GM10266 (cell line): Measurements from ENCODE around the gene LDLR.
A peak's percentile ranks its signal among the peaks of the same experiment; 100 is the strongest.
"Not testable (repeated sequence)": the region's sequence is repeated elsewhere in the genome, so short reads cannot be mapped to it uniquely, and the experiment has no call there.

Experiments used
- DNase-seq: peaks from one replicate; pipeline ENCODE4 v3.0.0; 2012; ENCODE audit errors: extremely low spot score
- TF ChIP-seq, protein P1 (sequence below): IDR thresholded peaks from 2 replicates; pipeline ENCODE4 v1.5.1; 2012; ENCODE audit warnings: mild to moderate bottlenecking, low read depth; ENCODE audit not compliant: control insufficient read depth, insufficient read depth; ENCODE audit errors: missing control alignments

The LDLR gene

DNA sequence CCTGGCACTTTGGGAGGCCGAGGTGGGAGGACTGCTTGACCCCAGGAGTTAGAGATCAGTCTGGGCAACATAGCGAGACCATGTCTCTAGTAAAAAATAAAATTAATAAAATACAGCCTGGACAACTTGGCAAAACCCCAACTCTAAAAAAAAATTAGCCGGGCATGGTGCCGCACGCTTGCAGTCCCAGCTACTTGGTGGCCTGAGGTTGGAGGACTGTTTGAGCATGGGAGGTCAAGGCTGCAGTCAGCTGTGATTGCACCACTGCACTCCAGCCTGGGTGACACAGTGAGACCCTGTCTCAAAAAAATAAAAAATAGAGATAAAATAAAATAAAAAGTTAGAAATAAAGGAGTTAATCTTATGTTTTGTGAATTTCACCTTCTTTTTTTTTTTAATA is 81.9 kb downstream of the LDLR start:
- DNase-seq: no peak
- TF ChIP-seq, protein P1, sequence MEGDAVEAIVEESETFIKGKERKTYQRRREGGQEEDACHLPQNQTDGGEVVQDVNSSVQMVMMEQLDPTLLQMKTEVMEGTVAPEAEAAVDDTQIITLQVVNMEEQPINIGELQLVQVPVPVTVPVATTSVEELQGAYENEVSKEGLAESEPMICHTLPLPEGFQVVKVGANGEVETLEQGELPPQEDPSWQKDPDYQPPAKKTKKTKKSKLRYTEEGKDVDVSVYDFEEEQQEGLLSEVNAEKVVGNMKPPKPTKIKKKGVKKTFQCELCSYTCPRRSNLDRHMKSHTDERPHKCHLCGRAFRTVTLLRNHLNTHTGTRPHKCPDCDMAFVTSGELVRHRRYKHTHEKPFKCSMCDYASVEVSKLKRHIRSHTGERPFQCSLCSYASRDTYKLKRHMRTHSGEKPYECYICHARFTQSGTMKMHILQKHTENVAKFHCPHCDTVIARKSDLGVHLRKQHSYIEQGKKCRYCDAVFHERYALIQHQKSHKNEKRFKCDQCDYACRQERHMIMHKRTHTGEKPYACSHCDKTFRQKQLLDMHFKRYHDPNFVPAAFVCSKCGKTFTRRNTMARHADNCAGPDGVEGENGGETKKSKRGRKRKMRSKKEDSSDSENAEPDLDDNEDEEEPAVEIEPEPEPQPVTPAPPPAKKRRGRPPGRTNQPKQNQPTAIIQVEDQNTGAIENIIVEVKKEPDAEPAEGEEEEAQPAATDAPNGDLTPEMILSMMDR: no peak

DNA sequence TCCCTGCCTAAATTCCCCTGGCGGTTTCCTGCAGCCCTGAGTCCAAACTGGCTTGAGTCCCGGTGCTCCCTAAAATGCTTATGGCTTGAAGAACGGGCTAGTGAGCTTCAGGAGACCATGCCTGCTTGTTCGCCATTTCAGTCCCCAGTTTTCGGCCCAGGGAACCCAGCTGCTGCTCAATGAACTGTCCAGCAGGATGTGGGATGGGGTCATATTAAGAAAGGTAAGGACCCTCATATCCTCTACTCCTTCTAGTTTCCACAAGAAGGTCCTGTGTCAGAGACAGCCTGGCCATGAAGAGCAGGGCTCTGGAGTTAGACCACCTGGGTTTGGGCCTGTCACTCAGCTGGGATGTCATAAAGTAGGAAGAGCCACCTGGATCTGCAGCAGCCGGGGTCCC is 83.3 kb downstream of the LDLR start:
- TF ChIP-seq, protein P1: no peak
- DNase-seq: no peak

DNA sequence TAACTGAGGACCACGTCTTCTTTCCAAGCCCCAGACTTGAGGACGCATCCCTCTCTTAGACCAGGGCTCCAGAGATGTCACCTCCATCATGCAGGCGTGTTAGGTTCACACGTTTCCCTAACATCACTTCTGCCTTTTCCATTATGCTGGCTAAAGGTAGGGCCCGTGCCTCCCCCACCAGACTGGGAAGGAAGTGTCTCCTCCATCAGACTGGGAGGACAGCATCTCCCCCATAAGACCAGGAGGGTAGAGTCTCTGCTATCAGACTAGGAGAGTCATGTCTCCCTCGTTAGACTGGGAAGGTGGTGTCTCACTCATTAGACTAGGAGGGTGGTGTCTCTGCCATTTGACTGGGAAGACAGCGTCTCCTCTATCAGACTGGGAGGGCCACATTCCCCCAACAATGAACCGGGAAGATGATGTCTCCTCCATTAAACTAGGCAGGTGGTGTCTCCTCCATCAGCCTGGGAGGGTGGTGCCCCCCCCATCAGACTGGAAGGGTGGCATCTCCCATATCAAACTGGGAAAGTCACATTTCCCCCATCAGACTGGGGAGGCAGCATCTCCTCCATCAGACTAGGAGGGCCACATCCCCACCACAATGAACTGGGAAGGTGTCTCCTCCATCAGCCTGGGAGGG is 84.4 kb downstream of the LDLR start:
- TF ChIP-seq, protein P1: no peak
- no peak for DNase-seq

DNA sequence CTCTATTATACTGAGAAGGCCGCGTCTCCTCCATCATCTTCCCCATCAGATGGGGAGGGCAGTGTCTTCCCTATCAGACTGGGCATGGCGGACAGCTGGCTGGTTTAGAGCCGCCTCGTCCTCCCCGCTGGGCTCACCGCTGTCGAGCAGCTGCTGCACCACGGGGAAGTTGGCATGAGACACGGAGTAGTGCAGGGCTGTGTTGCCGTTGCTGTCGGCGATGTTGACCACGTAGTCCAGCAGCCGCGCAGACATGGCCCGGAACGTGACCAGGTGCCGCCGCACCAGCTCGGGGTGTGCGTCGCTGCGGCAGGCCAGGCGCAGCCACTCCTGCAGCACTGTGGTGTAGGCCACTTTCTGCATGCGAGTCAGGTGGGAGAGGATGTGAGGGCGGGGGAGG is 85.1 kb downstream of the LDLR start:
- TF ChIP-seq, protein P1: no peak
- DNase-seq: no peak

DNA sequence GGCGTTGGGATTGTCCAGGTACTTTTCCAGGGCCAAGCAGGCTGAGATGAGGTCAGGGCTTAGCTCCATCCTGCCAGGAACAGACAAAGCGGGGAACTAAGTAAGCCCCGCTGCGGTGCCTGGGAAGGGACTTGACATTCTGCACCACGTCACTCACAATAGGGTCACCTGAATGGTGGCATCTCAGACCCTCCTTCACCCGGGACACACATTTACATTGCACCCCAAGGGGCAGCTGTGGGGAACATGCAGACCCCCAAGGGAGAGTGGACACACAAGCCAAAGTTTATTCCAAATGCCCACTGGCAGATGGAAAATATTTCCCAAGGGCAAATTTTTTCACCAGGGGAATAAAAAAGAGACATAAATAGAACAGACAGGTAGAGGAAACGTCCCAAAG is 86.7 kb downstream of the LDLR start:
- TF ChIP-seq, protein P1: no peak
- no peak for DNase-seq

DNA sequence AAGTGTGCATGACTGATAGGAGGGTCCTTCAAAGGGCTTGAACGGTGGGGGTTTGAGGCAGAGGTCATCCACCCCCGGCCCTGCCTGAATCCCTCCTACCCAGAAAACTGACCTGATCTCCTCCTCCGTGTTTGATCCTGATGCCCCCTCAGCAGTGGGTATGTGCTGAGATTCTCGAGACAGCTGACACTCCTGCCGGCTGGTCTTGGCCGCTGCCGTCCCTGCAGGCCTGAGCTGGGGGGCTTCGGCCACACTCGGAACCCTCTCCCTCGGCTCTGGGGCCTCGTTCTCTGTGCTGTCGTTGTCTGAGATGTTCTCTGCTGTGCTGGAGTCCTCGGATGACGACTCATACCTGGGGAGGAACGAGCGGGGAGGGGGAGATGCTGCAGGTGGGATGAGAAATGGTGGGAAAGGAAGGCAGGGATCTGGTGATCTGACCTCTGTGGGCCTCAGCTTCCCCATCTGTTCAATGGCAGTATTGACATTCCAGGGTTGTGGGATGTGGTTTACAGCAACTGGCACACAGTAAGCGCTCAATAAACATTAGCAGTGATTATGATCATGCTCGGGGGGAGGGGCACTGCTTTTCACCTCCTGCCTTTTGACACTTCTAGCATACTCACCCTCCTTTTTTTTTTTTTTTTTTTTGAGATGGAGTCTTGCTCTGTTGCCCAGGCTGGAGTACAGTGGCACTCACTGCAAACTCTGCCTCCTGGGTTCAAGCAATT is 87.4 kb downstream of the LDLR start:
- TF ChIP-seq, protein P1: no peak
- DNase-seq: no peak

DNA sequence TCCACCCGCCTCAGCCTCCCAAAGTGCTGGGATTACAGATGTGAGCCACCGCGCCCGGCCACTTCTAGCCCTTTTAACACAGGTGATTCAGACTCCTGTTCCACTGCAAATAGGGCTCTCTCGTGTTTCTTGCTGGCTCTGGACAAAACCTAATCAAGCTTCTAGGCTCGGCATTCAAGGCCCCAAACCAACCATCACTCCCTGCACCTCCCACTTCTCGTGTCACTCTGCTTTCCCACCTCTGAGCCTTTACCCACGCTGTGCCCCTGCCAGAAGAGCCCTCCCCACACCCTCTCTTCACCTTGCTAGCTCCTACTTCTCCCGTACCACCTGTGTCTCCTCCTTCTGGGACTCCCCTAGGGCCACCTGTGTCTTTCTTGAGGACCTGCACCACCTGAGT is 88.3 kb downstream of the LDLR start:
- TF ChIP-seq, protein P1: no peak

DNA sequence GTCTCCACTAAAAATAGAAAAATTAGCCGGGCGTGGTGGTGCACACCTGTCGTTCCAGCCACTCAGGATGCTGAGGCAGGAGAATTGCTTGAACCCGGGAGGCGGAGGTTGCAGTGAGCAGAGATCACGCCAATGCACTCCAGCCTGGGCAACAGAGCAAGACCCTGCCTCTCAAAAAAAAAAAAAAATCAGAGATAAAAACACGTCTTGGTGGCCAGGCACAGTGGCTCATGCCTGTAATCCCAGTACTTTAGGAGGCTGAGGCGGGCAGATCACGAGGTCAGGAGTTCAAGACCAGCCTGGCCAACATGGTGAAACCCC is 89.8 kb downstream of the LDLR start:
- not testable (repeated sequence) for DNase-seq

More for the DNA sequence above, 88.3 kb downstream of the LDLR start:
- peak; percentile 14 for DNase-seq
